ENCODE data around the gene ZBTB2. TPM values are rescaled to one million over a fixed set of nuclear protein-coding genes. Genes with fewer than 3 reads are reported as not detected.

Gene ZBTB2
- total RNA-seq, 1 experiment from 2014 or later: 8.9 TPM

GRCh38 chr6:151409679-151410078, 18.3 kb upstream of the ZBTB2 start:
- Histone ChIP-seq H4K20me1 (ENCODE audit: insufficient read depth) (peaks cover 6% of the 10 kb centered on the region; the same call in 1 of the 2 replicates), H3K9me2 (ENCODE audit: insufficient read depth) (no peaks in the 10 kb centered on the region), H3K27ac (no peak overlapping the region), H3K9me3 (ENCODE audit: insufficient read depth, low read depth) (no peaks in the 10 kb centered on the region), H3K36me3 (ENCODE audit: low read depth) (peaks cover 46% of the 10 kb centered on the region), H3K4me3 (no peak overlapping the region), H3K79me2 (ENCODE audit: low read depth) (no peaks in the 10 kb centered on the region; the same call in 1 of the 2 replicates), H3K4me1 (replicated peaks; ENCODE audit: insufficient read depth) (no peaks in the 10 kb centered on the region), H2AFZ (no peak overlapping the region), H3F3A (ENCODE audit: insufficient read depth, low read depth) (peaks cover 12% of the 10 kb centered on the region; the same call in 1 of the 2 replicates), H3K27me3 (ENCODE audit: insufficient read depth, low read depth) (no peaks in the 10 kb centered on the region), H3K4me2 (no peak overlapping the region)
- intact Hi-C loops (cut with micrococcal nuclease; ENCODE audit: unreplicated experiment): no loop called here
- ChIA-PET CTCF (no interaction called here), POLR2A (ENCODE audit: unreplicated experiment) (no interaction called here)
- no peak for TF ChIP-seq EZH2 (IDR thresholded peaks at IDR 0.05; ENCODE audit: low read depth)
- no peak for TF ChIP-seq CTCF (conservative IDR thresholded peaks at IDR 0.05)
- no TSS peak for BruUV-seq (replicated peaks)
- DNase-seq: no peak

- peaks cover 42% of the 10 kb centered on the region for H3K36me3 ChIP-seq (ENCODE audit: low read depth)
- no peak overlapping the region for H3K27ac ChIP-seq
- CTCF ChIA-PET: no interaction called here
- no peaks in the 10 kb centered on the region for H3K4me1 ChIP-seq (replicated peaks; ENCODE audit: insufficient read depth)
- no peaks in the 10 kb centered on the region for H3K9me3 ChIP-seq (ENCODE audit: insufficient read depth, low read depth)
- no peaks in the 10 kb centered on the region for H3K9me2 ChIP-seq (ENCODE audit: insufficient read depth)
- no peak overlapping the region for H3K4me2 ChIP-seq
- DNase-seq: no peak
- H3F3A ChIP-seq (ENCODE audit: insufficient read depth, low read depth): peaks cover 14% of the 10 kb centered on the region; the same call in 1 of the 2 replicates
- POLR2A ChIA-PET (ENCODE audit: unreplicated experiment): no interaction called here
- TF ChIP-seq CTCF (conservative IDR thresholded peaks at IDR 0.05) (no peak), EZH2 (IDR thresholded peaks at IDR 0.05; ENCODE audit: low read depth) (no peak)
- no peaks in the 10 kb centered on the region for H3K27me3 ChIP-seq (ENCODE audit: insufficient read depth, low read depth)
- intact Hi-C loops (cut with micrococcal nuclease; ENCODE audit: unreplicated experiment): no loop called here
- no TSS peak for BruUV-seq (replicated peaks)
- H3K79me2 ChIP-seq (ENCODE audit: low read depth): peaks cover 3% of the 10 kb centered on the region; the same call in 1 of the 2 replicates
- H2AFZ ChIP-seq: no peak overlapping the region
- peaks cover 6% of the 10 kb centered on the region; the same call in 1 of the 2 replicates for H4K20me1 ChIP-seq (ENCODE audit: insufficient read depth)
- no peak overlapping the region for H3K4me3 ChIP-seq
These were observed 17.9 kb upstream of the ZBTB2 start for GRCh38 chr6:151409260-151409659.

GRCh38 chr6:151408858-151409257, 17.5 kb upstream of the ZBTB2 start:
- H3K27me3 ChIP-seq (ENCODE audit: insufficient read depth, low read depth): no peaks in the 10 kb centered on the region
- H3K36me3 ChIP-seq (ENCODE audit: low read depth): peaks cover 39% of the 10 kb centered on the region
- POLR2A ChIA-PET (ENCODE audit: unreplicated experiment): no interaction called here
- no TSS peak for BruUV-seq (replicated peaks)
- CTCF ChIA-PET: no interaction called here
- H3K4me1 ChIP-seq (replicated peaks; ENCODE audit: insufficient read depth): no peaks in the 10 kb centered on the region
- H3K79me2 ChIP-seq (ENCODE audit: low read depth): peaks cover 6% of the 10 kb centered on the region; the same call in 1 of the 2 replicates
- no peak overlapping the region for H3K4me3 ChIP-seq
- no peaks in the 10 kb centered on the region for H3K9me3 ChIP-seq (ENCODE audit: insufficient read depth, low read depth)
- H2AFZ ChIP-seq: no peak overlapping the region
- H3K4me2 ChIP-seq: no peak overlapping the region
- intact Hi-C loops (cut with micrococcal nuclease; ENCODE audit: unreplicated experiment): no loop called here
- no peak overlapping the region for H3K27ac ChIP-seq
- H3F3A ChIP-seq (ENCODE audit: insufficient read depth, low read depth): peaks cover 14% of the 10 kb centered on the region; the same call in 1 of the 2 replicates
- no peaks in the 10 kb centered on the region for H3K9me2 ChIP-seq (ENCODE audit: insufficient read depth)
- H4K20me1 ChIP-seq (ENCODE audit: insufficient read depth): peaks cover 6% of the 10 kb centered on the region; the same call in 1 of the 2 replicates
- TF ChIP-seq EZH2 (IDR thresholded peaks at IDR 0.05; ENCODE audit: low read depth): no peak
- TF ChIP-seq CTCF (conservative IDR thresholded peaks at IDR 0.05): no peak
- DNase-seq: no peak

All from PC-9 (cell line).